SK-N-SH treated with all-trans-retinoic acid at 6 μM for 48 hours (cell line): Measurements from ENCODE around the gene SCYGR4.

ENCODE experiments used
- ATAC-seq: fragments of 200-7000 bp; cut with Tn5 transposase; 3 replicates; pipeline ENCODE4 v1.9.1; 2020; ENCODE audit warnings: mild to moderate bottlenecking, moderate library complexity
- ARNTL ChIP-seq: fragments of 450-650 bp; formaldehyde crosslinking; IDR thresholded peaks from 2 replicates; pipeline ENCODE4 v1.5.0; 2020; ENCODE audit warnings: low read depth, mild to moderate bottlenecking, moderate library complexity, borderline replicate concordance
- CSDC2 ChIP-seq: fragments of 250-450 bp; sonication (Bioruptor Pico); IDR thresholded peaks from 2 replicates; pipeline ENCODE4 v1.5.0; 2020; ENCODE audit warnings: mild to moderate bottlenecking, moderate library complexity
- ESRRG ChIP-seq: fragments of 250-450 bp; sonication (Bioruptor Pico); IDR thresholded peaks from 2 replicates; pipeline ENCODE4 v1.6.1; 2021; ENCODE audit warnings: mild to moderate bottlenecking
- GLIS3 ChIP-seq: fragments of 250-450 bp; sonication (Bioruptor Pico); IDR thresholded peaks from 2 replicates; pipeline ENCODE4 v1.5.0; 2020; ENCODE audit warnings: mild to moderate bottlenecking, moderate library complexity
- ISL1 ChIP-seq: fragments of 250-450 bp; sonication (Bioruptor Pico); IDR thresholded peaks from 2 replicates; pipeline ENCODE4 v2.1.2; 2022; ENCODE audit warnings: mild to moderate bottlenecking, moderate library complexity
- OSR1 ChIP-seq: fragments of 250-450 bp; sonication (Bioruptor Pico); IDR thresholded peaks from 2 replicates; pipeline ENCODE4 v1.8.0; 2022; ENCODE audit warnings: moderate library complexity, mild to moderate bottlenecking, inconsistent platforms
- PATZ1 ChIP-seq: fragments of 250-450 bp; sonication (Bioruptor Pico); IDR thresholded peaks from 2 replicates; pipeline ENCODE4 v1.8.0; 2020; ENCODE audit warnings: mild to moderate bottlenecking, moderate library complexity, borderline replicate concordance
- POU6F1 ChIP-seq: fragments of 250-450 bp; sonication (Bioruptor Pico); IDR thresholded peaks from 2 replicates; pipeline ENCODE4 v1.8.0; 2021; ENCODE audit warnings: low read depth, mild to moderate bottlenecking, moderate library complexity, borderline replicate concordance
- PPARA ChIP-seq: fragments of 250-450 bp; sonication (Bioruptor Pico); IDR thresholded peaks from 2 replicates; pipeline ENCODE4 v1.5.0; 2020; ENCODE audit warnings: mild to moderate bottlenecking, borderline replicate concordance
- RARB ChIP-seq: fragments of 250-450 bp; sonication (Bioruptor Pico); IDR thresholded peaks from 2 replicates; pipeline ENCODE4 v1.8.0; 2021; ENCODE audit warnings: mild to moderate bottlenecking, moderate library complexity
- SNAI2 ChIP-seq: fragments of 250-450 bp; sonication (Bioruptor Pico); IDR thresholded peaks from 2 replicates; pipeline ENCODE4 v1.5.0; 2020; ENCODE audit warnings: mild to moderate bottlenecking, moderate library complexity
- TCF4 ChIP-seq: fragments of 250-450 bp; sonication (Bioruptor Pico); IDR thresholded peaks from 2 replicates; pipeline ENCODE4 v1.8.0; 2021; ENCODE audit warnings: mild to moderate bottlenecking, moderate library complexity, borderline replicate concordance
- TOX ChIP-seq: fragments of 250-450 bp; sonication (Bioruptor Pico); IDR thresholded peaks from 2 replicates; pipeline ENCODE4 v1.8.0; 2021; ENCODE audit warnings: mild to moderate bottlenecking, moderate library complexity, borderline replicate concordance
- ZC3H10 ChIP-seq: fragments of 250-450 bp; sonication (Bioruptor Pico); IDR thresholded peaks from 2 replicates; pipeline ENCODE4 v1.5.1; 2021; ENCODE audit warnings: mild to moderate bottlenecking, moderate library complexity
- ZFP30 ChIP-seq: fragments of 450-650 bp; formaldehyde crosslinking; IDR thresholded peaks from 2 replicates; pipeline ENCODE4 v1.5.0; 2022; ENCODE audit warnings: mild to moderate bottlenecking, moderate library complexity
- ZNF565 ChIP-seq: fragments of 450-650 bp; formaldehyde crosslinking; conservative IDR thresholded peaks from 2 replicates; pipeline ENCODE4 v1.5.0; 2020; ENCODE audit warnings: low read depth, mild to moderate bottlenecking, moderate library complexity
- ZNF70 ChIP-seq: fragments of 450-650 bp; formaldehyde crosslinking; IDR thresholded peaks from 2 replicates; pipeline ENCODE4 v1.5.0; 2020; ENCODE audit warnings: mild to moderate bottlenecking, moderate library complexity
- ZNF8 ChIP-seq: fragments of 450-650 bp; formaldehyde crosslinking; IDR thresholded peaks from 2 replicates; pipeline ENCODE4 v1.5.0; 2020; ENCODE audit warnings: mild to moderate bottlenecking, moderate library complexity
- TF ChIP-seq, protein P1 (sequence below): fragments of 250-450 bp; sonication (Bioruptor Pico); IDR thresholded peaks from 2 replicates; pipeline ENCODE4 v1.5.0; 2020; ENCODE audit warnings: mild to moderate bottlenecking, moderate library complexity
- TF ChIP-seq, protein P2 (sequence below): fragments of 250-450 bp; sonication (Bioruptor Pico); IDR thresholded peaks from 2 replicates; pipeline ENCODE4 v1.5.1; 2020; ENCODE audit warnings: low read depth, mild to moderate bottlenecking, moderate library complexity

Gene SCYGR4

DNA sequence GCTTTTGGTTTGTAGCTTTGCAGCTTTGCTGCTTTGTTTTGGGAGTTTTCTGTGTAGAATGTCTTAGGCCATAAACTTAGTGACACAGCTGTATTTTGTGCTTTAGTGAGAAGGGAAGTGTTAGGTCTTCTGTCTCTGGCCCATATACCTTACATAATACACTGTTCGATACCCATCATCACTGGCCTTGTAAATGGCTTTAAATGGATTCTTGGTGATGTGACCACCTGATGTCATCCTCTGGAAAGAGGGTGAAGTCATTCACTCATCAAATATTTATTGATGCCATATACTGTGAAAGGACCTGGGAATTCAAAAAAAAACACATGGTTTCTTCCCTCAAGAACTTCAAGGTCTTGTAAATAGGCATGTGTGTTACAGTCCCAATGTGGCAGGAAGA lies 37.5 kb upstream of the SCYGR4 start:
- no peak for TF ChIP-seq RARB
- no peak for TF ChIP-seq TCF4 (CRISPR knock-in tag)
- TF ChIP-seq TOX (CRISPR knock-in tag) = no peak
- TF ChIP-seq GLIS3 (CRISPR knock-in tag) = no peak
- TF ChIP-seq, protein P1, sequence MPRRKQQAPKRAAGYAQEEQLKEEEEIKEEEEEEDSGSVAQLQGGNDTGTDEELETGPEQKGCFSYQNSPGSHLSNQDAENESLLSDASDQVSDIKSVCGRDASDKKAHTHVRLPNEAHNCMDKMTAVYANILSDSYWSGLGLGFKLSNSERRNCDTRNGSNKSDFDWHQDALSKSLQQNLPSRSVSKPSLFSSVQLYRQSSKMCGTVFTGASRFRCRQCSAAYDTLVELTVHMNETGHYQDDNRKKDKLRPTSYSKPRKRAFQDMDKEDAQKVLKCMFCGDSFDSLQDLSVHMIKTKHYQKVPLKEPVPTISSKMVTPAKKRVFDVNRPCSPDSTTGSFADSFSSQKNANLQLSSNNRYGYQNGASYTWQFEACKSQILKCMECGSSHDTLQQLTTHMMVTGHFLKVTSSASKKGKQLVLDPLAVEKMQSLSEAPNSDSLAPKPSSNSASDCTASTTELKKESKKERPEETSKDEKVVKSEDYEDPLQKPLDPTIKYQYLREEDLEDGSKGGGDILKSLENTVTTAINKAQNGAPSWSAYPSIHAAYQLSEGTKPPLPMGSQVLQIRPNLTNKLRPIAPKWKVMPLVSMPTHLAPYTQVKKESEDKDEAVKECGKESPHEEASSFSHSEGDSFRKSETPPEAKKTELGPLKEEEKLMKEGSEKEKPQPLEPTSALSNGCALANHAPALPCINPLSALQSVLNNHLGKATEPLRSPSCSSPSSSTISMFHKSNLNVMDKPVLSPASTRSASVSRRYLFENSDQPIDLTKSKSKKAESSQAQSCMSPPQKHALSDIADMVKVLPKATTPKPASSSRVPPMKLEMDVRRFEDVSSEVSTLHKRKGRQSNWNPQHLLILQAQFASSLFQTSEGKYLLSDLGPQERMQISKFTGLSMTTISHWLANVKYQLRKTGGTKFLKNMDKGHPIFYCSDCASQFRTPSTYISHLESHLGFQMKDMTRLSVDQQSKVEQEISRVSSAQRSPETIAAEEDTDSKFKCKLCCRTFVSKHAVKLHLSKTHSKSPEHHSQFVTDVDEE = no peak
- no peak for TF ChIP-seq SNAI2
- no peak for TF ChIP-seq ZNF8 (CRISPR knock-in tag)
- TF ChIP-seq PATZ1 (CRISPR knock-in tag) = no peak
- TF ChIP-seq OSR1 (CRISPR knock-in tag) = no peak
- no peak for TF ChIP-seq CSDC2
- no peak for TF ChIP-seq ISL1 (CRISPR knock-in tag)
- TF ChIP-seq ARNTL (CRISPR knock-in tag) = no peak
- TF ChIP-seq POU6F1 = no peak
- no peak for TF ChIP-seq ZFP30
- ATAC-seq = no peak

DNA sequence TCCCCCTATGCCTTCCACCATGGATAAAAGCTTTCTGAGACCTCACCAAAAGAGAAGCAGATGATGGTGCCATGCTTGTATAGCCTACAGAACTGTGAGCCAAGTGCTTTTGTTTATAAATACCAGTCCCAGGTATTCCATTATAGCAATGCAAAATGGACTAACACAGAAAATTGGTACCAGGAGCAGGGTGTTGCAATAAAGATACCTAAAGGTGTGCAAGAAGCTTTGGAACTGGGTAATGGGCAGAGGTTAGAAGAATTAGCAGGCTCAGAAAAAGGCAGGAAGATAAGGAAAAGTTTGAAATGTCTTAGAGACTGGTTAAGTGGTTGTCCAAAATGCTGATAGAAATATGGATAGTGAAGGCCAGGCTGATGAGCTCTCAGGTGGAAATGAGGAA lies 34.9 kb upstream of the SCYGR4 start:
- TF ChIP-seq ZC3H10 (CRISPR knock-in tag) (no peak), ZNF70 (CRISPR knock-in tag) (no peak), OSR1 (CRISPR knock-in tag) (no peak)
- ATAC-seq = no peak

GRCh38 chr2:227592694-227593387 lies 24.5 kb upstream of the SCYGR4 start:
- no peak for ATAC-seq
- TF ChIP-seq CSDC2 = no peak
- no peak for TF ChIP-seq ESRRG
- TF ChIP-seq ZFP30 = no peak
- no peak for TF ChIP-seq ZNF8 (CRISPR knock-in tag)
- no peak for TF ChIP-seq PATZ1 (CRISPR knock-in tag)
- TF ChIP-seq PPARA (CRISPR knock-in tag) = no peak
- no peak for TF ChIP-seq TOX (CRISPR knock-in tag)
- TF ChIP-seq, protein P1 = no peak
- TF ChIP-seq POU6F1 = no peak
- no peak for TF ChIP-seq ZNF70 (CRISPR knock-in tag)
- TF ChIP-seq RARB = no peak
- TF ChIP-seq SNAI2 = no peak
- TF ChIP-seq GLIS3 (CRISPR knock-in tag) = no peak
- no peak for TF ChIP-seq ZNF565 (CRISPR knock-in tag)
- TF ChIP-seq ARNTL (CRISPR knock-in tag) = no peak
- TF ChIP-seq ZC3H10 (CRISPR knock-in tag) = no peak
- TF ChIP-seq ISL1 (CRISPR knock-in tag) = no peak
- TF ChIP-seq, protein P2, sequence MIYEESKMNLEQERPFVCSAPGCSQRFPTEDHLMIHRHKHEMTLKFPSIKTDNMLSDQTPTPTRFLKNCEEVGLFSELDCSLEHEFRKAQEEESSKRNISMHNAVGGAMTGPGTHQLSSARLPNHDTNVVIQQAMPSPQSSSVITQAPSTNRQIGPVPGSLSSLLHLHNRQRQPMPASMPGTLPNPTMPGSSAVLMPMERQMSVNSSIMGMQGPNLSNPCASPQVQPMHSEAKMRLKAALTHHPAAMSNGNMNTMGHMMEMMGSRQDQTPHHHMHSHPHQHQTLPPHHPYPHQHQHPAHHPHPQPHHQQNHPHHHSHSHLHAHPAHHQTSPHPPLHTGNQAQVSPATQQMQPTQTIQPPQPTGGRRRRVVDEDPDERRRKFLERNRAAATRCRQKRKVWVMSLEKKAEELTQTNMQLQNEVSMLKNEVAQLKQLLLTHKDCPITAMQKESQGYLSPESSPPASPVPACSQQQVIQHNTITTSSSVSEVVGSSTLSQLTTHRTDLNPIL (CRISPR knock-in tag) = no peak
